ENCODE data around the gene MAML2.

MAML2 gene

DNA sequence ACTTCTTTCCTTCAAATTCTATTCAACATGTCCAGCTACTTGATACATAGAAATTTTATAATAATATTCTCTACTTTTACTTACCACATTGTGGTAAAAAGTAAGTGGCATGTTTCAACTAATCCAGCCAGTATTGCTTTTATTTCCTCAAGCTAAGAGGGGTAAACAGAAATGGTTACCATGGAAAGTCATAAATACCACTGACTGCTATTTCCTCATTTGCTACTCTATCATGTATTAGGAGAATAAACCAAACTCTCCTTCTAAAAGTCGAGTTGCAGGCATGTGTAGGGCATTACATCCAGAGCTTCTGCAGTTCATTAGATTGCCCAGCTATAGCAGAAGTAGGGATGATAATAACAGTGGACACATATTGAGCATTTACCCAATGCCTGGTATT lies 208.4 kb downstream of the MAML2 start:
- DNase-seq (ENCODE audit: low read depth in 2 of 3, low spot score in 2 of 3), result no peak

DNA sequence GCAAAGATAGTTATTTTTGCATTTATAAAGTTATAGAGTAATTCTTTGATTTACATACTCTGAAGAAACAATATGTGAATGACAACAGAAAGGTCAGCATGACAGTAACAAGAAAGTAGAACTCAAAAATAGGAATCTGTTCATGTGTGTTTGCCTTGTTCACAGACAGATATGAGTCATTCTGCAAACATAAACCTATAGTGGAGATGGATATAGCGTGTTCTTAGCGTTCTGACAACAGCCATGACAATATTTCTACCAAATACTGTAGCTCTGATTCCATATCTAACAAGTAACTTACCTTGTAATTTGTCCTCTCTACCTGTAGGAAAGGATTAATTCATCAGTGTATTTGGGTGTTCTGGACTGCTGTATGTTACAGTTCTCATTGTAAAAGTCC lies 210.6 kb downstream of the MAML2 start:
- DNase-seq (ENCODE audit: low read depth in 2 of 3, low spot score in 2 of 3), result no peak

GRCh38 chr11:96130061-96130620 lies 212.9 kb downstream of the MAML2 start:
- DNase-seq (ENCODE audit: low read depth in 2 of 3, low spot score in 2 of 3), result no peak

DNA sequence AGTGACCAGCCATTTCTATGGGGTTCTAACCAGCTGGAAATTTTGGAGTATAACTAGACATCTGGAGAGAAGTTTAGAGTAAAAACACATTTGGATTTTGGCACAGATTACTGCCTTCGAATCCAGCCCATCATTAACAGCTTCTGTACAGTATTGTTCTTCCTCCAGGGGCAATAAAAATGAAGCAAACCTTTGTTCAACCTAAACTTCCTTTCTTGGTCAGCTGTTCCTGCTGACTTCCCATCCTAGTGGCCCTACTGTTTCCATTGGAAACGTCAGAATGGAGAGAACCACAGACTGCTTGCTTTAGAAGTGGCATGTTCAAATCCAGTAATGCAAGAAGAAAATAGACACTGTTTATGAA lies 215.4 kb downstream of the MAML2 start:
- no peak for DNase-seq (ENCODE audit: low read depth in 2 of 3, low spot score in 2 of 3)

DNA sequence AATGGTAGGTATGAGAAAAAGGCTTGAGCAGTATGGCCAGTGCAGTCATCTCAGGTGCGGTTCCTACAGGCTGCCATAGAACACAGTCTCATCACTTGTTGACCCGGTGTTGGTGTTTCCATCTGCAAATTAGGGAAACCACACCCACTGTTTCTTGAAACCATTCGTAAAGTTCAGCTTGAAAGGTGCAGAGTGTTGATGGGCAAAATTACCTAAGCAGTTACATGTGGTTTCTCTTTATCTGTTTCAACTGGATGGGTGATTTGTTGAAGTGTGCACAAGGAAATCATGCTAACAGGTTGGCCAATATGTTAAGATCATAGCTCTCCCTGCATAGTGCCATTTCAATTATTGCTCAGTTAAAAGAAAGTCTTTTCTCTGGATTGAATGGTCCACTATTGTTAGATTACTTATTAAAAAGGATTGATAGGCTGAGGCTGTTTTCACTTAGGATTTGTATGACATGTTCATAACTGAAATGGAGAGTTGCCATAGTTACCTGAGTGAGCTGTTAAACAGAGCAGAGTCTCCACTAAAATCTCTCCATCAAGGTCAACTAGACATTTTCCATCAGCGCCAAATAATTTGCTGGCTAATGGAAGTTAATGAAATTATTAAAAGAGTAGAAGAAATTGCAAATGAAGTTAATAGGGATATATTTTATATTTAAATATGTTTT lies 215.9 kb downstream of the MAML2 start:
- no peak for DNase-seq (ENCODE audit: low read depth in 2 of 3, low spot score in 2 of 3)

- DNase-seq (ENCODE audit: low read depth in 2 of 3, low spot score in 2 of 3), result no peak
These were observed 217.6 kb downstream of the MAML2 start for GRCh38 chr11:96125400-96125799.

GRCh38 chr11:96124155-96124554 lies 218.8 kb downstream of the MAML2 start:
- no peak for DNase-seq (ENCODE audit: low read depth in 2 of 3, low spot score in 2 of 3)

- DNase-seq (ENCODE audit: low read depth in 2 of 3, low spot score in 2 of 3), result no peak
These were observed 219.7 kb downstream of the MAML2 start for GRCh38 chr11:96123301-96123700.

GRCh38 chr11:96122601-96123074 lies 220.4 kb downstream of the MAML2 start:
- no peak for DNase-seq (ENCODE audit: low read depth in 2 of 3, low spot score in 2 of 3)

DNA sequence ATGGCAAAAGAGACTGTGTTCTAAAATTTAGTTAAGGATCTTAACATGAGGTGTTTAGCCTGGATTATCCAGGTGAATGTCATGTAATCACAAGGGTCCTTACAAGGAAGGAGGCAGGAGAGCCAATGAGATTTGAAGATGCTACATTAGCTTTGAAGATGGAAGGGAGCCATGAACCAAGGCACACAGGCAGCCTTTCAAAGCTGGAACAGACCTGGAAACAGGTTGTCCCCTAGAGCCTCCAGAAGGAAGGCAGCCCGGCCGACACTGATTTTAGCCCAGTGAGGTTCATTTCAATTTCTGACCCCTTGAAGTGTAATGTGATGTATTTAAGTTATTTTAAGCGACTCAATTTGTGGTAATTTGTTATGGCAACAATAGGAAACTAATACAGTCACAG lies 223.8 kb downstream of the MAML2 start:
- no peak for DNase-seq (ENCODE audit: low read depth in 2 of 3, low spot score in 2 of 3)

DNA sequence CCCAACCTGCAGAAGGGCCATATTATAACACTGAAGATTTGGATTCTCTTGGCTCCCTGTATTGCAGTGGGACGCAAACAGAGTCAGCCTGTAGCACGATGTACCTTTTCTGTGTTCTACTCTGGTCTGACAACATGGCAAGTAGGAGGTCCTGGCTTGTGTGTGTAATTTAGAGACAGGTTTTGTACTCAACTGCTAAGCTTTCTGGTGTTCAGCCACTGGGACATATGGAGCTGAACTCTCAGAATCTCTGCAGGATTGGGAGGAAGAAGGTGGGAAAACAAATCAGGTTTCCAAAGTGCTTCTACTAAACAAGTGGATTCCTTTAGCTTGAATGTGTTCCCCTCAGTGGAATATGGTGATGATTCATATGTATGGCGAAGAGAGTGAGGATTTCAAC lies 226.6 kb downstream of the MAML2 start:
- DNase-seq (ENCODE audit: low read depth in 2 of 3, low spot score in 2 of 3), result no peak

GRCh38 chr11:96114178-96115064 lies 228.6 kb downstream of the MAML2 start:
- DNase-seq (ENCODE audit: low read depth in 2 of 3, low spot score in 2 of 3), result no peak

DNA sequence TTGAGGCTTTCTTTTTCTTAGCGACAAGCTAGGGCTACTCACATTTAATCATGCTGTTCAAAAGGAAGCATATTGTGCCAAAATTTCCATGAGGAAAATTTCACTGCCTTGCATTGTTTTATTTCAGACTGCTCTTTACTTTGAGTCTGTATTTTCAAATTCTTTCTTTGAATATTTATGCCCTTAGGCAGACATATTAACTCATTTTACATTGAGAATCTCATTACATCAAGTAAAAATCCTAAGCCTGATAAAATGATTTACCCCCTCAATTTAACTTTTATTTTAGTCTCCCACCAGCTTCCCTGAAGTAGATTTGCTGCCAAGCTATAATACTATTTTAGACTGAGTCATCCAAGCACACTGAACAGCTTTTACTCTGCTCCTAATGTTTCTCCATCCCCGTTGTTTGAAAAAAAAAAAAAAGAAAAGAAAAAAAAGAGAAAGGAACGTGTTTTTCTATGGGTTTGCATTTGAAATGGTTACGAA lies 229.8 kb downstream of the MAML2 start:
- no peak for DNase-seq (ENCODE audit: low read depth in 2 of 3, low spot score in 2 of 3)

DNA sequence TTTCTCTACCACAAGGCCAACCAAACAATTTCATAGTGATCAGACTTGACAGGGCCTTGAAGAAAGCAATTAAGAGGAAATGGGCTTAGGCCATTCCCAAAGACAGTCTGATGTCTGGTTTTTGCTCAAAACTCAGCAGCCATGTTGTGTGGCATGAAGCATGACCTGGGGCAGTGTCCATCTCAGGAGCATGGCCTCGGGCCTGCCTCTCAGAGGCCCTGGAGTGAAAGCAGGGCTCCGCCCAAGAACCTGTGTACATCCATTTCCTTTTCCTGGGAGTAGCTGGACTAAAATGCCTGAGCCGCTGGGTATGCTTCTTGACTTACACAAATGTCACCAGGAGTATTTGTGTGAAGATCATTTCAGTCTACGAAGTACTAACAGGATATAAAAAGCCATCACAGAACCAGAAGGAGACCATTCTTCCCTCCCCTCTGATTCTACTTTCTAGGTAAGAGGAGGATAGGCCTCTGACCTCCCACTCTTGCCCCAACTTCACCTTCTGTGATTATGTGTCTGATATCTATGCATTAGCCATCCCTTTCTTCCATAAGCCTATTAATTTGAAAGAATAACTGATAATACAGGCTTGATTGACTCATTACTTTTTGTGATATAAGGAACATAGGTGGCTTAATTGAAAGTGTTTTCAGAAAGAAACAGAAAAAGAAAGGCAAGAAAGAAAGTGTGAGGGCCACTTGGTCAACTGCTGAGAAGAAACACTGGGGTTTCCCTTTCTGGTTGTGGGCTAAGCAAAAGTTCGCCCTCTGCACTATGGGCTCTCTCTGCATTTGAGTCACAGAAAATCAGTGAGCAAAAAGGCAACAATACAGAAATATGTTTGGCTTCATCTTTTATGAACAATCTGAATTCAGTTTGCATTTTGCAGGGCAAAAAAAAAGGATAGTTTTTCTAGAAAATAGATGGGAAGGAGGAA lies 230.5 kb downstream of the MAML2 start:
- no peak for DNase-seq (ENCODE audit: low read depth in 2 of 3, low spot score in 2 of 3)

DNA sequence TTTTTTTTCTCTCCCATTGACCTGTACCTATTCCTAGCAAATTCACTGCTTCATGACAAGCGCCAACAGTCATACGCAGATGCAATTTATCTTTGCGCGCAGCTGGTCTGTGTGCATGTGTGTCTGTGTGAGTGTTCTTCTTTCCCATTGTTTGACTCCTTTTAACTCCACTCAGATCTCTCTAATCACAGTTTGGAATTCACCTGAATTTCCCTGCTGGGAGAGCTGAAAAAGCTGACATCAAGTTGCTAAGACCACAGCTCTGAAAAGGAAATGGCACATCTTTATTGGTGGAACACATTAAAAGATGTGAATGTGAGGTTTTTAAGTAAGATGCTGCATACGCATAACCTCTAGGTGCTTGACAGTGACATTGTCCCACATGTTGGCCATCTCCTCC lies 231.7 kb downstream of the MAML2 start:
- no peak for DNase-seq (ENCODE audit: low read depth in 2 of 3, low spot score in 2 of 3)

GRCh38 chr11:96110302-96110701 lies 232.7 kb downstream of the MAML2 start:
- no peak for DNase-seq (ENCODE audit: low read depth in 2 of 3, low spot score in 2 of 3)

DNA sequence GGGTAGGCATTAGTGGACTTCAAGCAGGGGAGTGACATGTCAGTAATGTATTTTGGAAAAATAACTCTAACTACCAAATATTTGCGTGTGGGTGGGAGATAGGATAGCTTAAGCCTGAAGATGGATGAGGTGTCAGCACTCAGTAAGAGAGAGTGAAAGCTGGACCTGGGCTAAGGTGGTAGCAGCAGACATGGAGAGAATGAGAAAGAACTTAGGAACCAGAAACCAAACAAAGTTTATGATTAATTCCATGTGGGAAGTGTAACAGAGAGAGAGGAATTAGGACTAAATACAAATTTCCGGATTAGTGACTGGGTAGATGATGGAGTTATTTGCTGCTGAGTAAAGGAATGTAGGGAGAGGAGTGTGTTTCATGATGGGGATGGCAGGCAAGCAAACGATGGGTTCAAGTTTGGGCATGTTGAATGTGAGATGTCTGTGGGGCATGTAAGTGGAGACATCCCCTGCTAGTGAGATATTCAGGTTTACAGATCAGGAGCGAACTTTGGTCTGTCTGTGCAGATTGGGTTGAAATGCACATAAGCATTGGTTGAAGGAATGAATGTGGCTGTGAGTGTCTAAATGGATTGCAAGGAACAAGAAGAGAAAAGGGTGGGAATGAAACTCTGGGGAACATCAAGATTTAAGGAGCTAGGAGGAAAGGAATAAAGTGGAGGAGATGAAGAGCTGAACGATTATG lies 233.5 kb downstream of the MAML2 start:
- DNase-seq (ENCODE audit: low read depth in 2 of 3, low spot score in 2 of 3), result no peak

DNA sequence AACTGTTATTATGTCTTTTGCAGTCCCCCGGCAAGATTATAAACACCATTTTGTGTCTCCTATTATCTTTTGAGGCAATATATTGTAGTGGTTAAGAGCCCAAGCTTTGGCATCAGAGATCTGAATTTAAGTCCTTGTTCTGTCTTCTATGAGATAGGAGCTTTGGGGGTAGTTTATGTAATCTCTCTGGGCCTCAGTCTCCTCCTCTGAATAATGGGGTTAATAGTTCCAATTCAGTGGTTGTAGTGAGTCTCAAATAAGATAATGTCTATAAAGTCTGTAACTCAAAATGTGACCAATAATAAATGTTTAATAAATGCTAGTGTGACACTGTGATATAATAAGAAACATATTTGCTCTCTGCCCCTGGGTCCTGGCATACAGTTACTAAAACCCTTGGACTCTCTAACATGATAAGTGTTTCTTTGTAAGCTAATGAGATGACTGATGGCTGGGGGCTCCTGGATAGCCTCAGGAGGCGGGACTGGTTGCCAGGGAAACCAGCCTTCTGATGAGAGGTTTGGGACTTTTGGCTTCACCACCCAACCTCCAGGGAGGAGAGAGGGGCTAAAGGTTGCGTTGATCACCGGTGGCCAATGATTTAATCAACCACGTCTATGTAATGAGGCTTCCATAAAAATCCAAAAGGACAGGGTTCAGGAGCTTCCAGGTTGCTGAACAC lies 235.7 kb downstream of the MAML2 start:
- DNase-seq (ENCODE audit: low read depth in 2 of 3, low spot score in 2 of 3), result no peak

DNA sequence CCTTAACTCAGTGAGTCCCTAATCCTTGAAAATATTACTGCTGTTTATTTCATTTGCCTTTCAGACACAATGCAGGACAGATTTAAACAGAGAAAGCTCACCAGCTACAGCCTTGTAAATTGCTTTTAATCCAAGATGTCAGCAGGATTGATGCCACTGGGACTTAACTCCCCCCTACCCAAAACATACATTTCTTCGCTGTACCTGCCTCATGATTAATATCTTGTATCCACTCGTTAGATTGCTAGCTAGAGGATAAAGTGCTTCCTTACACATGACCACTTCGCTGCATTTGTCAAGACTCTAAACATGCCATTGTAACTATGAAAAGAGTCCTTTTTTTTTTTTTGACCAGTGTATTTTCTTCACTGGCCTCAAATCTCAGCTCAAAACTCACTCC lies 236.3 kb downstream of the MAML2 start:
- DNase-seq (ENCODE audit: low read depth in 2 of 3, low spot score in 2 of 3), result no peak

GRCh38 chr11:96105944-96106343 lies 237.1 kb downstream of the MAML2 start:
- DNase-seq (ENCODE audit: low read depth in 2 of 3, low spot score in 2 of 3), result no peak

All from activated CD8-positive, alpha-beta memory T cell treated with anti-CD3 and anti-CD28 coated beads for 48 hours (primary cell).